Trophoblast cell (in vitro differentiated cells and primary cell): ENCODE results near the gene UQCC5. TPM values are rescaled to one million over a fixed set of nuclear protein-coding genes. Genes with fewer than 3 reads are reported as not detected.

Experiments
- DNase-seq, 2 donors: peaks; one replicate each; pipeline ENCODE4 v3.0.0-alpha.2; 2016
- H2AFZ ChIP-seq: 2 replicates; pipeline ENCODE4 v1.6.1; 2013; ENCODE audit warnings: low read length, moderate library complexity, mild to moderate bottlenecking; ENCODE audit not compliant: insufficient read depth, poor library complexity
- H2AK5ac ChIP-seq: 2 replicates; pipeline ENCODE4 v1.6.1; 2013; ENCODE audit warnings: mild to moderate bottlenecking, low read length
- H2BK120ac ChIP-seq: 2 replicates; pipeline ENCODE4 v1.6.1; 2013; ENCODE audit warnings: low read length, mild to moderate bottlenecking, moderate library complexity; ENCODE audit not compliant: insufficient read depth, poor library complexity
- H2BK12ac ChIP-seq: 2 replicates; pipeline ENCODE4 v1.6.1; 2013; ENCODE audit warnings: mild to moderate bottlenecking, low read length, moderate library complexity
- H2BK5ac ChIP-seq: 2 replicates; pipeline ENCODE4 v1.6.1; 2013; ENCODE audit warnings: low read length, low read depth, moderate library complexity, mild to moderate bottlenecking; ENCODE audit not compliant: poor library complexity
- H3K14ac ChIP-seq: 2 replicates; pipeline ENCODE4 v1.6.1; 2013; ENCODE audit warnings: mild to moderate bottlenecking, low read length
- H3K18ac ChIP-seq: 2 replicates; pipeline ENCODE4 v1.6.1; 2013; ENCODE audit warnings: mild to moderate bottlenecking, low read length
- H3K23ac ChIP-seq: 2 replicates; pipeline ENCODE4 v1.6.1; 2013; ENCODE audit warnings: low read length
- H3K27ac ChIP-seq: 2 replicates; pipeline ENCODE4 v1.5.1; 2013; ENCODE audit warnings: low read depth, mild to moderate bottlenecking, inconsistent platforms, low read length, moderate library complexity
- H3K27me3 ChIP-seq: 2 replicates; pipeline ENCODE4 v1.6.1; 2013; ENCODE audit warnings: inconsistent platforms, mild to moderate bottlenecking, low read length, moderate library complexity; ENCODE audit not compliant: insufficient read depth
- H3K36me3 ChIP-seq, 2 experiments: 1 replicate in 1 of 2; 2 replicates in 1 of 2; pipeline ENCODE4 v1.6.1; 2013; ENCODE audit warnings: low read length in 2 of 2, mild to moderate bottlenecking in 2 of 2, moderate library complexity in 1 of 2; ENCODE audit not compliant: insufficient read depth in 2 of 2, control insufficient read depth in 1 of 2
- H3K4ac ChIP-seq: 2 replicates; pipeline ENCODE4 v1.6.1; 2013; ENCODE audit warnings: low read depth, mild to moderate bottlenecking, low read length, moderate library complexity
- H3K4me1 ChIP-seq, 2 experiments: 1 replicate in 1 of 2; 2 replicates in 1 of 2; pipeline ENCODE4 v1.6.1; 2013; ENCODE audit warnings: low read length in 2 of 2, mild to moderate bottlenecking in 2 of 2, moderate library complexity in 1 of 2; ENCODE audit not compliant: insufficient read depth in 2 of 2, control insufficient read depth in 1 of 2
- H3K4me2 ChIP-seq: 2 replicates; pipeline ENCODE4 v1.6.1; 2013; ENCODE audit warnings: inconsistent platforms, mild to moderate bottlenecking, low read length, moderate library complexity
- H3K4me3 ChIP-seq: 2 replicates; pipeline ENCODE4 v1.5.1; 2013; ENCODE audit warnings: mild to moderate bottlenecking, low read depth, low read length, inconsistent platforms
- H3K79me1 ChIP-seq: one replicate; pipeline ENCODE4 v1.6.1; 2013; ENCODE audit warnings: low read length
- H3K79me2 ChIP-seq: 2 replicates; pipeline ENCODE4 v1.6.1; 2013; ENCODE audit warnings: low read length, mild to moderate bottlenecking; ENCODE audit not compliant: control insufficient read depth, insufficient read depth, poor library complexity
- H3K9ac ChIP-seq: 2 replicates; pipeline ENCODE4 v1.6.1; 2013; ENCODE audit warnings: mild to moderate bottlenecking, low read length
- H3K9me3 ChIP-seq: 2 replicates; pipeline ENCODE4 v1.6.1; 2013; ENCODE audit warnings: low read depth, mild to moderate bottlenecking, control low read depth, inconsistent platforms, low read length; ENCODE audit not compliant: insufficient read depth
- H4K12ac ChIP-seq: 2 replicates; pipeline ENCODE4 v1.6.1; 2013; ENCODE audit warnings: low read depth, mild to moderate bottlenecking, low read length, moderate library complexity
- H4K8ac ChIP-seq: 2 replicates; pipeline ENCODE4 v1.6.1; 2013; ENCODE audit warnings: low read depth, mild to moderate bottlenecking, low read length, moderate library complexity
- H4K91ac ChIP-seq: one replicate; pipeline ENCODE4 v1.6.1; 2013; ENCODE audit warnings: low read depth, mild to moderate bottlenecking, low read length, moderate library complexity
- WGBS: extraction: QIAGEN DNeasy Blood & Tissue Kit; methylation state at CpG from one replicate; pipeline ENCODE4 v1.1.7; 2013; ENCODE audit warnings: missing lambda C conversion rate; ENCODE audit not compliant: insufficient read length, insufficient coverage; ENCODE audit errors: extremely low coverage; 5-methylcytosine and 5-hydroxymethylcytosine counted together
- polyA plus RNA-seq: library from polyadenylated mRNA; stranded (reverse); fragments of 200-250 nt; gene quantifications from 2 replicates; pipeline ENCODE4 v1.2.3, GENCODE V29; 2013

The UQCC5 gene, protein sequence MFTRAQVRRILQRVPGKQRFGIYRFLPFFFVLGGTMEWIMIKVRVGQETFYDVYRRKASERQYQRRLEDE
- polyA plus RNA-seq: 68.9 TPM in 2 replicates

DNA sequence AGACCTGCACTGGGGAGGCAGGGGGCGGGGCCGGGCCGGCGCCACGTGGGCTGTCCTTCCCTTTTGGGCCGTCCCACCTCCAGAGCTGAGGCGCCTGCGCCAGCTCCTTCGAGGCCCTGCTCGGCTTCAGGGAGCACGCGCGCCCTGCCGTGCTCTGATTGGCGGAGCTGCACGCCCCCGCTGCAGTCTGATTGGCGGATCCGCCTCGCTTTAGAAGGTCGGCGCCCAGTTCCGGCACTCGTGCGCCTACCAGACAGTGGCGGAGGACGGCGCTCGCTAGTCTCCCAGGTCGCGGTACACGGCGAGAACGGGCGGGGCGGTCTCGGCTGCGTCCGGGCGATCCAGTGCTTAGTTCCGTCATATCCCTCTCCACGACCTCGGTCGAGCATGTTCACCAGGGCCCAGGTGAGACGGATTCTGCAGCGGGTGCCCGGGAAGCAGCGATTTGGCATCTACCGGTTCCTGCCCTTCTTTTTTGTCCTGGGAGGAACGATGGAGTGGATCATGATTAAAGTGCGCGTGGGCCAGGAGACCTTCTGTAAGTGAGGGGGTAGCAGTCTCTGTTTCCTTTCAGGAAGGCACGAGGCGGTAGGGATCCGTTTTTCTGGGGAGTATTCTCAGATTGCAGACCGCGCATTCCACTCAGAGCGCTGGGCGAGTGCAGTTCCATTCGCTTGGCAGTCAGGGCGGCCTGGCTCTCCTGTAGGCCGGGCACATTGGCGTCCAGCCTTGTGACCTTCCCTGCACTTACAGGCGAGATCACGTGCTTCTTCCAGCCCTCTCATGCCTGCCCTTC is at the start of gene UQCC5:
TSS of gene UQCC5 (plus strand) at position 237 of the 796 bp plus-strand sequence. CDS start at position 388, 151 bp downstream.
- Histone ChIP-seq H3K4ac (peak within 1 kb of the TSS; percentile 31), H2BK5ac (peak within 1 kb of the TSS; percentile 49), H3K27ac (peak within 1 kb of the TSS; percentile 47), H3K14ac (peak within 1 kb of the TSS; percentile 66), H3K4me3 (peak within 1 kb of the TSS; percentile 83), H3K9ac (peak within 1 kb of the TSS; percentile 86), H3K9me3 (peaks cover 2% of the 10 kb centered on the region), H3K79me1 (peaks cover 24% of the 10 kb centered on the region), H3K36me3 (peaks cover 7 to 11% of the 10 kb centered on the region in 2 experiments), H3K27me3 (no peaks in the 10 kb centered on the region), H3K4me2 (peak within 1 kb of the TSS; percentile 79), H3K4me1 (peaks cover 30 to 33% of the 10 kb centered on the region in 2 experiments), H4K8ac (peak within 1 kb of the TSS; percentile 71), H2BK120ac (no peak within 1 kb of the TSS), H3K23ac (no peak within 1 kb of the TSS), H3K79me2 (peaks cover 34% of the 10 kb centered on the region), H2AFZ (peak within 1 kb of the TSS; percentile 19), H4K12ac (peak within 1 kb of the TSS; percentile 21), H2AK5ac (peak within 1 kb of the TSS; percentile 7), H3K18ac (peak within 1 kb of the TSS; percentile 21), H2BK12ac (no peak within 1 kb of the TSS), H4K91ac (peak within 1 kb of the TSS; percentile 1)
- no CpG with 5 or more reads among the region's 65 CpGs for WGBS
- peak; percentile 99 to 100 for DNase-seq

- Histone ChIP-seq H3K79me2 (no peaks in the 10 kb centered on the region), H3K79me1 (no peaks in the 10 kb centered on the region), H4K8ac (no peak overlapping the region), H3K9ac (no peak overlapping the region), H3K36me3 (peaks cover 89% of the 10 kb centered on the region in 2 experiments), H2BK120ac (no peak overlapping the region), H2BK5ac (no peak overlapping the region), H3K4ac (no peak overlapping the region), H2AK5ac (no peak overlapping the region), H3K4me2 (no peak overlapping the region), H3K27me3 (no peaks in the 10 kb centered on the region), H4K12ac (no peak overlapping the region), H3K23ac (no peak overlapping the region), H4K91ac (no peak overlapping the region), H3K18ac (no peak overlapping the region), H3K27ac (no peak overlapping the region), H3K4me3 (no peak overlapping the region), H3K4me1 (peaks cover 5% of the 10 kb centered on the region in 2 experiments), H2BK12ac (no peak overlapping the region), H3K9me3 (no peaks in the 10 kb centered on the region), H2AFZ (no peak overlapping the region), H3K14ac (no peak overlapping the region)
- WGBS: no CpG with 5 or more reads among the region's 31 CpGs
- no peak for DNase-seq
Measured at GRCh38 chr3:52487050-52487787, 49.2 kb upstream of the UQCC5 start.

DNA sequence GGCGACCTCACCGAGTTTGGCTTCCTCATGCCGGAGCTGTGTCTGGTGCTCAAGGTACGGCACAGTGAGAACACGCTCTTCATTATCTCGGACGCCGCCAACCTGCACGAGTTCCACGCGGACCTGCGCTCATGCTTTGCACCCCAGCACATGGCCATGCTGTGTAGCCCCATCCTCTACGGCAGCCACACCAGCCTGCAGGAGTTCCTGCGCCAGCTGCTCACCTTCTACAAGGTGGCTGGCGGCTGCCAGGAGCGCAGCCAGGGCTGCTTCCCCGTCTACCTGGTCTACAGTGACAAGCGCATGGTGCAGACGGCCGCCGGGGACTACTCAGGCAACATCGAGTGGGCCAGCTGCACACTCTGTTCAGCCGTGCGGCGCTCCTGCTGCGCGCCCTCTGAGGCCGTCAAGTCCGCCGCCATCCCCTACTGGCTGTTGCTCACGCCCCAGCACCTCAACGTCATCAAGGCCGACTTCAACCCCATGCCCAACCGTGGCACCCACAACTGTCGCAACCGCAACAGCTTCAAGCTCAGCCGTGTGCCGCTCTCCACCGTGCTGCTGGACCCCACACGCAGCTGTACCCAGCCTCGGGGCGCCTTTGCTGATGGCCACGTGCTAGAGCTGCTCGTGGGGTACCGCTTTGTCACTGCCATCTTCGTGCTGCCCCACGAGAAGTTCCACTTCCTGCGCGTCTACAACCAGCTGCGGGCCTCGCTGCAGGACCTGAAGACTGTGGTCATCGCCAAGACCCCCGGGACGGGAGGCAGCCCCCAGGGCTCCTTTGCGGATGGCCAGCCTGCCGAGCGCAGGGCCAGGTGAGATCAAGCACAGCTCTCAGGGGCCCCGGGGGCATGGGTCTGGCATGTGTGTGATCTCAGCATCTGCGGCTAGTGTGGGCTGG is 48.4 kb upstream of the UQCC5 start:
- H3K4me1 ChIP-seq: peaks cover 5% of the 10 kb centered on the region in 2 experiments
- peak overlapping the region; percentile 21 for H3K4me3 ChIP-seq
- H2BK12ac ChIP-seq: no peak overlapping the region
- no peak overlapping the region for H2AFZ ChIP-seq
- H3K9ac ChIP-seq: no peak overlapping the region
- no peak overlapping the region for H3K23ac ChIP-seq
- no peak overlapping the region for H4K8ac ChIP-seq
- H2BK120ac ChIP-seq: no peak overlapping the region
- no peak overlapping the region for H4K91ac ChIP-seq
- peaks cover 89% of the 10 kb centered on the region in 2 experiments for H3K36me3 ChIP-seq
- H3K79me1 ChIP-seq: no peaks in the 10 kb centered on the region
- no peak overlapping the region for H4K12ac ChIP-seq
- H3K4me2 ChIP-seq: no peak overlapping the region
- H3K27ac ChIP-seq: no peak overlapping the region
- WGBS: no CpG with 5 or more reads among the region's 59 CpGs
- H3K79me2 ChIP-seq: no peaks in the 10 kb centered on the region
- no peak overlapping the region for H3K18ac ChIP-seq
- no peak for DNase-seq
- H3K14ac ChIP-seq: no peak overlapping the region
- no peak overlapping the region for H2AK5ac ChIP-seq
- H3K27me3 ChIP-seq: no peaks in the 10 kb centered on the region
- H3K4ac ChIP-seq: no peak overlapping the region
- H2BK5ac ChIP-seq: no peak overlapping the region
- no peaks in the 10 kb centered on the region for H3K9me3 ChIP-seq

- H3K36me3 ChIP-seq: peaks cover 87% of the 10 kb centered on the region in 2 experiments
Measured at GRCh38 chr3:52488746-52489145, 47.7 kb upstream of the UQCC5 start.

More at GRCh38 chr3:52488746-52489145, 47.7 kb upstream of the UQCC5 start:
- Histone ChIP-seq H2BK12ac (no peak overlapping the region), H3K79me1 (no peaks in the 10 kb centered on the region), H2BK5ac (no peak overlapping the region), H3K4me1 (peaks cover 0 to under 1% of the 10 kb centered on the region in 2 experiments), H3K23ac (no peak overlapping the region), H2AFZ (no peak overlapping the region), H4K8ac (no peak overlapping the region), H3K4me3 (no peak overlapping the region), H3K4me2 (no peak overlapping the region), H3K27me3 (no peaks in the 10 kb centered on the region), H3K9ac (no peak overlapping the region), H2BK120ac (no peak overlapping the region), H2AK5ac (no peak overlapping the region), H4K91ac (no peak overlapping the region), H3K18ac (no peak overlapping the region), H3K14ac (no peak overlapping the region), H3K9me3 (no peaks in the 10 kb centered on the region), H3K4ac (no peak overlapping the region), H4K12ac (no peak overlapping the region), H3K79me2 (no peaks in the 10 kb centered on the region), H3K27ac (no peak overlapping the region)
- WGBS: no CpG with 5 or more reads among the region's 3 CpGs
- no peak for DNase-seq
